ENCODE measurements around the gene KRTAP12-2. TPM values are rescaled to one million over a fixed set of nuclear protein-coding genes. Genes with fewer than 3 reads are reported as not detected.
"Not testable (repeated sequence)": the region's sequence is repeated elsewhere in the genome, so short reads cannot be mapped to it uniquely, and the experiment has no call there.

KRTAP12-2 gene
- total RNA-seq, 1 donor from 2014 or later: not detected

DNA sequence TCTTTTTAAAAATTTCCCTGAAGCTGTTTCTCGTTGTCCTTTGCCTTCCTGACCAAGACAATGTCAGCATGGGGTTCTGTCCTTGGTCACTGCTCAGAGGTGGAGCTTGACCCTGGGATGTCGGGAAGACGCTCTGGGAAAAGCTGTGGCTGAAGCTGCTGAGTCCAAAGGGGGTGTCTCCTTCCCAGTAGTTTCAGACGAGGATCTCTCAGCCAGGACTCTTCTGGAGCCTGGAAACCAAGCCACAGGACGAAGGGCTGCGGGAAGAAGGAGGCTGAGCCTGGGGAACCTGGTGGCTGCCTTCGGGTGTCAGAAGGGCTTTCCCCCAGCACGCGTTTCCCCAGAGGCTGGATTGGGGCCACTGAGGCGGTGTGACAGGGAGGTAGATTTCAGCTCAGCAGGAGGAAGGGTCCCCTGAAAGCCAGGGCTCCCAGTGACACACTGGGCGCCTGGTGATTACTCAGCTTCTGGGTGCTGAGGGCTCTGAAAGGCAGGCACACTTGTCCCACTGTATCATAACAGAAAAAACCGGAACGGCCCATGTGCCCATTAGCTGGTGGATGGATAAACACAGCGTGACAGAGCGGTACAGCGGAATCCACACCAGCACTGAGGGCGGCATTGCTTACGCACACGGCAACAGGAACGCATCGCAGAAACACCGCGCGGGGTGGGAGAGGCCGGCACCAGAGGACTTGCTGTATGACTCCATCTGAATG lies 20.3 kb upstream of the KRTAP12-2 start:
- DNase-seq (ENCODE audit: low read depth): no peak
- TF ChIP-seq, protein P1, sequence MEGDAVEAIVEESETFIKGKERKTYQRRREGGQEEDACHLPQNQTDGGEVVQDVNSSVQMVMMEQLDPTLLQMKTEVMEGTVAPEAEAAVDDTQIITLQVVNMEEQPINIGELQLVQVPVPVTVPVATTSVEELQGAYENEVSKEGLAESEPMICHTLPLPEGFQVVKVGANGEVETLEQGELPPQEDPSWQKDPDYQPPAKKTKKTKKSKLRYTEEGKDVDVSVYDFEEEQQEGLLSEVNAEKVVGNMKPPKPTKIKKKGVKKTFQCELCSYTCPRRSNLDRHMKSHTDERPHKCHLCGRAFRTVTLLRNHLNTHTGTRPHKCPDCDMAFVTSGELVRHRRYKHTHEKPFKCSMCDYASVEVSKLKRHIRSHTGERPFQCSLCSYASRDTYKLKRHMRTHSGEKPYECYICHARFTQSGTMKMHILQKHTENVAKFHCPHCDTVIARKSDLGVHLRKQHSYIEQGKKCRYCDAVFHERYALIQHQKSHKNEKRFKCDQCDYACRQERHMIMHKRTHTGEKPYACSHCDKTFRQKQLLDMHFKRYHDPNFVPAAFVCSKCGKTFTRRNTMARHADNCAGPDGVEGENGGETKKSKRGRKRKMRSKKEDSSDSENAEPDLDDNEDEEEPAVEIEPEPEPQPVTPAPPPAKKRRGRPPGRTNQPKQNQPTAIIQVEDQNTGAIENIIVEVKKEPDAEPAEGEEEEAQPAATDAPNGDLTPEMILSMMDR (conservative IDR thresholded peaks at IDR 0.05; ENCODE audit: low read depth, low read length): no peak
- H3K4me3 ChIP-seq (ENCODE audit: low read depth, low read length): no peak overlapping the region

DNA sequence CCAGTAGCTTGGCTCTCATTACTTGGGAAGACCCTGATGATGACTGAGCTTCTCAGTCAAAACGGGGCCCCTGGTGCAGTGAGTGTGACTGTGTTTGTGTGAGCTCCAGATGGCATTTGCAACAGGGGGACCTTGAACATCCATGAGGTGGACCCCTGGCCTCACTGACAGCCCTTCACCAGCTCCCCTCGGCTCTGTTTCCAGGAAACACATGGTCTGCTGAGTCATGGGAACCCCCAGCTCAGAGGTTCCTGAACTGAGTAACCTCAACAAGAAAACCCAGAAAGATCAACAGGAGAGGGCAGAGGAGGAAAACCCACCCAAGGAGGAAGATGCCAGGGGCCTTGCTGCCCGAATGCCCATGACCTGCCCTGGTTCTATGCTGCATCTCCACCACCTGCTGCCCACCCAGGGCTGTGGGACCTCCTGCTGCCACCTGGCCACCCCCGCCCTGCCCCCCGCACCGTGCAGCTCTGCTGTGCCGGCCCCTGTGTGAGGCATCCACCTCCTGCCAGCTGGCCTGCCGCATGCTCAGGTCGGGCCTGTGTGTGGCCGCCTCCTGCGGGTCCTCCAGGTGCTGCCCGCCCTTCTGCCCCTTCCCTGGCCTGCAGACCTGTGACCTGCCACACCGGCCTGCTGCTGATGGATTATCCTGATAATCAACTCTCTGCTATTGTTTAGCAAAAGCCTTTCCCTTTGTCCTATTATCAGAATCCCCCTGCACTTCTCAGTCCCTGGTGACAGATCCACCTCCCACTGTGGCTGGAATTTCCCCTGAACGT lies 19.5 kb upstream of the KRTAP12-2 start:
- no peak for DNase-seq (ENCODE audit: low read depth)
- no peak overlapping the region for H3K4me3 ChIP-seq (ENCODE audit: low read depth, low read length)
- TF ChIP-seq, protein P1 (conservative IDR thresholded peaks at IDR 0.05; ENCODE audit: low read depth, low read length): no peak

DNA sequence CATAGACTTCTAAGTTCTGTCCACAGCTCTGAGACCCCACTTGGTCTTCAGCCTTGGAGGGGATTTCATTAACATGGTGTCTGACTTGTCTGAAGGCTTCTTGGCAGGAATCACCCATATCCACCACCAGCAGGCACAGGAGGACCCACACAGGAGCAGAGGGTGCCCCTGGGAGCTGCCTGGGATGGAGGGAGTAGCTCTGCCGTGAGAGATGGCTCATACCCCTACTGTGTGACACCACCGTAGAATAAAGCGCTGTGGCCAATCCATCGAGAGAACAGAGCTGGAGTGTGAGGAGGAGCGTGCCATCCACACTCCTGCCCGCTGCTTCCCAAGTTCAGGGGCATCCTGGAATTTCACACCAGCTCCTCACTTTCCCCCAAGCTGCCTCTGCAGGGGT lies 18.3 kb upstream of the KRTAP12-2 start:
- H3K4me3 ChIP-seq (ENCODE audit: low read depth, low read length); DNase-seq (ENCODE audit: low read depth): not testable (repeated sequence)

DNA sequence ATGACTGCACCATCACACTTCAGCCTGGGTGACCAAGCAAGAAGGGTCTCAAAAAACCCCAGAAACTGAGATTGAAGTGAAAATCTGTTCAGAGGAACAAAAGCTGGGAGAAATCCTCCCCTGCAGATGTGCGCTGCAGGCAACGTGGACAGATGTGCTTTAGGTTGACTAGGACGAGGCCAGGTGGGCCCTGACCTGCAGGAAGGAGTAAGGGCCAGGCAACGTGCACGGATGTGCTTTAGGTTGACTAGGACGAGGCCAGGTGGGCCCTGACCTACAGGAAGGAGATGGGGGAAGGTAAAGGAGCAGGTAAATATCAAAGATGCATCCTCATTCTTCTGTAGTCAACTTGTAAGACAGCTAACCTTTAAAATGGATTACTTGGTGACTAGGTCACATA lies 17.8 kb upstream of the KRTAP12-2 start:
- no peak for DNase-seq (ENCODE audit: low read depth)
- H3K4me3 ChIP-seq (ENCODE audit: low read depth, low read length): no peak overlapping the region
- TF ChIP-seq, protein P1 (conservative IDR thresholded peaks at IDR 0.05; ENCODE audit: low read depth, low read length): no peak

DNA sequence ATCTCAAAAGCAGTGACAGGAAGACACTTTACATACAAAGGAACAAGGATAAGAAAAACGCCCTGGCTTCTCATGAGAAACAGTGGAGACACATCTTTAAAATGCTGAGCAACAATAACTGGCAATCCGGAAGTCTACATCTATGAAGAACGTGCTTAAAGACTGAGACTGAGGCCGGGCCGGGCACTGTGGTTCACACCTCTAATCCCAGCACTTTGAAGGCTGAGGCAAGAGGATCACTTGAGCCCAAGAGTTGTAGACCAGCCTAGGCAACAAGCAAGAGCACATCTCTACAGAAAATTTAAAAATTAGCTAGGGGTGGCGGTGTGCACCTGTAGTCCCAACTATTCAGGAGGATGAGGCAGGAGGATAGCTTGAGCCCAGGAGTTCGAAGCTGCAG lies 17.4 kb upstream of the KRTAP12-2 start:
- DNase-seq (ENCODE audit: low read depth): no peak
- no peak overlapping the region for H3K4me3 ChIP-seq (ENCODE audit: low read depth, low read length)
- TF ChIP-seq, protein P1 (conservative IDR thresholded peaks at IDR 0.05; ENCODE audit: low read depth, low read length): no peak

DNA sequence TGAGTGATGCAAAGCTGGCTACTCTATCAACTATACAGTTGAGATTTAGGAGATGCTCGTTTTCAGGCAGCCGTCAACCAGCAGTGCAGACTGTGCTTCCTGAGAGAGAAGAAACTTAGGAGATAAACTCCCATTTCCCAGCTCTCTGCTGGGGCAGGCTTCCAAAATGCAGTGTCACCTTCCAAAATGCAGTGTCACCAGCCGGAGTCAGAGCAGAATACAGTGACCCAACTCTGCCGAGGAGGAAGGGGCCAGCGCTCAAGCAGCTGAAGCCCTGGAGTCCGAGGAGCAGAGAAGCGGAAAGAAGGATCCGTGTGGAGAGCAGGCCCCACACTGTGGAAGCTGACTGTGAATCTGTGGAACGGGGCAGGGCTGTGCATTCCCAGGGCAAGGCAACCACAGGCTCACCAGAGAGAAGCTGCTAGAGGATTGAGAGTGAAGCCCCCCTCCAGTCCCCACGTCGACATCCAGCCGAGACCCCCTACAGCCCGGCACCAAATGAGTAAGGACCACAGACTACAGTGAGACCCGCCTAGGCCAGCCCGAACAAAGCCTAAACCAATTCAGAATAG lies 15.9 kb upstream of the KRTAP12-2 start:
- no peak overlapping the region for H3K4me3 ChIP-seq (ENCODE audit: low read depth, low read length)
- no peak for DNase-seq (ENCODE audit: low read depth)
- TF ChIP-seq, protein P1 (conservative IDR thresholded peaks at IDR 0.05; ENCODE audit: low read depth, low read length): no peak

DNA sequence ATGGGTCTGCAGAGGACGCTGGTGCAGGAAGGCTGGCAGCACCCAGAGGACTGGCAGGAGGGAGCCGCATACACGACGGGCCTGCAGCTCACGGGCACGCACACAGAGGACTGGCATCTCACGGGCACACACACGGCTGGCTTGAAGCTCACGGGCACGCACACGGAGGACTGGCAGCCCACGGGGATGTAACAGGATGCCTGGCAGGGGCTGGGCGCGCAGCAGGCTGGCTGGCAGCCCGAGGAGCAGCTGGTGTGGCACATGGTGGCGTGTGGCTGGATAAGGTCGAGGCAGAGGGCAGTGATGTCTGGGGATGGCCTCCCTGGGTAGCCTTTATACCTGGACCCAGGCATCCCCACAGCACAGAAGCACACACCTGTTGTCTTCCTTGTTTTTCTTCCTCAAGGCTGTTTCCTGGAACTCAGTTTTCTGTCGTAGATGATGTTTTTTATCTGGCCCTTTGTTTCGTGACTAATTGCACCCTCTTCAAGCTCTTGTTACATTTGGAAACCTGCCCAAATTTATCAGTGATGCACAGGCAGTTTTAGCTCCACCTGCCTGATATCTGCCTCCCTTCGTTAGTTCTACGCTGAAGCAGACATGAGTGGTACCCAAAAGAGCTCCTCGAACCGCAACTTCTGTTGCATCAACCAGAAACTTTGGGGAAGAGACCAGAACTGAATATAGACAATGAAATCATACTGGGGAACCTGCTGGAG lies 15.3 kb upstream of the KRTAP12-2 start, which contains the start of gene KRTAP12-1:
TSS of gene KRTAP12-1 (minus strand) at position 303 of the 719 bp plus-strand sequence. CDS start at position 263, 40 bp downstream.
- H3K4me3 ChIP-seq (ENCODE audit: low read depth, low read length): no peak within 1 kb of the TSS
- TF ChIP-seq, protein P1 (conservative IDR thresholded peaks at IDR 0.05; ENCODE audit: low read depth, low read length): no peak
- no peak for DNase-seq (ENCODE audit: low read depth)
